Measurements from ENCODE around the gene CCSER2. TPM values are rescaled to one million over a fixed set of nuclear protein-coding genes. Genes with fewer than 3 reads are reported as not detected.
A peak's percentile ranks its signal among the peaks of the same experiment; 100 is the strongest.
"Not testable (repeated sequence)": the region's sequence is repeated elsewhere in the genome, so short reads cannot be mapped to it uniquely, and the experiment has no call there.

CCSER2 gene
- 10 to 100 TPM; 50.1 to 71.0 (median 58.4) TPM for total RNA-seq

- Histone ChIP-seq H3K4me3 (replicated peaks in 1 of 3) (peak within 1 kb of the TSS; percentile 74 to 84 (median 74)), H3K4me1 (peaks cover 8 to 33% of the 10 kb centered on the region in 2 donors), H3K27ac (peak within 1 kb of the TSS; percentile 91 to 96 (median 94)), H3K9me3 (no peaks in the 10 kb centered on the region), H3K27me3 (no peaks in the 10 kb centered on the region), H3K36me3 (no peaks in the 10 kb centered on the region)
- WGBS, 2 donors, result 0% methylated on average over 4 to 16 of the region's 104 CpGs
- DNase-seq, result peak; percentile 99
- intact Hi-C loops (cut with DNase I), result no loop called here
- TF ChIP-seq POLR2A (IDR thresholded peaks at IDR 0.05), result peak; percentile 70 to 96
- peak in 2 of 6 experiments; percentile 4 to 15 for TF ChIP-seq CTCF (IDR thresholded peaks at IDR 0.05)
Measured at GRCh38 chr10:84328418-84329195, at the start of gene CCSER2. Gene CCSER2 (plus strand): TSS chr10:84328589. CDS start chr10:84371053, 42,464 bp downstream.

- 74 to 81% methylated on average over 29 to 31 of the region's 31 CpGs for WGBS, 2 donors
- intact Hi-C loops (cut with DNase I); H3K4me3 ChIP-seq (replicated peaks in 1 of 3); H3K36me3 ChIP-seq; H3K27ac ChIP-seq; H3K9me3 ChIP-seq; DNase-seq; H3K4me1 ChIP-seq; H3K27me3 ChIP-seq: not testable (repeated sequence)
Measured at GRCh38 chr10:84279876-84280475, 48.4 kb upstream of the CCSER2 start.

- Histone ChIP-seq H3K4me3 (replicated peaks in 1 of 3) (no peak overlapping the region), H3K27ac (no peak overlapping the region), H3K9me3 (no peaks in the 10 kb centered on the region), H3K27me3 (no peaks in the 10 kb centered on the region), H3K4me1 (no peaks in the 10 kb centered on the region), H3K36me3 (no peaks in the 10 kb centered on the region)
- TF ChIP-seq POLR2A (IDR thresholded peaks at IDR 0.05) (no peak), CTCF (IDR thresholded peaks at IDR 0.05) (no peak)
- intact Hi-C loops (cut with DNase I), result no loop called here
- no peak for DNase-seq
Measured at GRCh38 chr10:84286695-84287094, 41.7 kb upstream of the CCSER2 start.

- DNase-seq, result no peak
- Histone ChIP-seq H3K27me3 (no peaks in the 10 kb centered on the region), H3K4me1 (no peaks in the 10 kb centered on the region), H3K9me3 (no peaks in the 10 kb centered on the region), H3K4me3 (replicated peaks in 1 of 3) (no peak overlapping the region), H3K36me3 (no peaks in the 10 kb centered on the region), H3K27ac (no peak overlapping the region)
- WGBS, 2 donors, result 87 to 97% methylated on average over 1 of the region's 1 CpG
- intact Hi-C loops (cut with DNase I), result no loop called here
- TF ChIP-seq POLR2A (IDR thresholded peaks at IDR 0.05) (no peak), CTCF (IDR thresholded peaks at IDR 0.05) (no peak)
Measured at GRCh38 chr10:84288151-84288550, 40.2 kb upstream of the CCSER2 start.

- WGBS, 2 donors, result 68 to 81% methylated on average over 1 of the region's 1 CpG
- no peaks in the 10 kb centered on the region for H3K27me3 ChIP-seq
- intact Hi-C loops (cut with DNase I), result no loop called here
- H3K27ac ChIP-seq, result no peak overlapping the region
- TF ChIP-seq CTCF (IDR thresholded peaks at IDR 0.05), result no peak
- TF ChIP-seq POLR2A (IDR thresholded peaks at IDR 0.05), result no peak
- DNase-seq, result no peak
- H3K4me3 ChIP-seq (replicated peaks in 1 of 3), result no peak overlapping the region
- H3K36me3 ChIP-seq, result no peaks in the 10 kb centered on the region
- H3K9me3 ChIP-seq, result no peaks in the 10 kb centered on the region
- no peaks in the 10 kb centered on the region for H3K4me1 ChIP-seq
Measured at GRCh38 chr10:84289521-84290200, 38.7 kb upstream of the CCSER2 start.

Measured in thyroid gland (tissue), 4 donors.